Transverse colon (tissue), 4 donors: ENCODE data around the gene SP2. TPM values are rescaled to one million over a fixed set of nuclear protein-coding genes. Genes with fewer than 3 reads are reported as not detected.

Experiments used
- DNase-seq: peaks from one replicate; pipeline ENCODE4 v3.0.0-alpha.2; 2019
- H3K27ac ChIP-seq, 4 donors: fragments of 200-600 bp; sonication (generic); 2 replicates each; pipeline ENCODE4 v1.5.1; 2016 to 2018; ENCODE audit warnings: inconsistent platforms in 4 of 4
- H3K27me3 ChIP-seq: fragments of 200-600 bp; sonication (generic); 2 replicates; pipeline ENCODE4 v1.5.1; 2017; ENCODE audit warnings: inconsistent platforms
- H3K36me3 ChIP-seq, 4 donors: fragments of 200-600 bp; sonication (generic); 2 replicates each; pipeline ENCODE4 v1.5.1; 2017 to 2019; ENCODE audit warnings: inconsistent platforms in 4 of 4
- H3K4me1 ChIP-seq, 4 donors: fragments of 200-600 bp; sonication (generic); 2 replicates each; pipeline ENCODE4 v1.5.1; 2017 to 2020; ENCODE audit warnings: inconsistent platforms in 4 of 4
- H3K4me3 ChIP-seq, 4 donors: fragments of 200-600 bp; sonication (generic); 1 replicate in 1 of 4; 2 replicates in 3 of 4; pipeline versions ENCODE4 v1.5.1 to v1.6.1; 2017 to 2019; ENCODE audit warnings: inconsistent platforms in 4 of 4
- H3K9me3 ChIP-seq, 2 donors: fragments of 200-600 bp; sonication (generic); 2 replicates each; pipeline ENCODE4 v1.5.1; 2017 to 2019; ENCODE audit warnings: inconsistent platforms in 2 of 2
- EP300 ChIP-seq: sonication (generic); formaldehyde crosslinking; IDR thresholded peaks from one replicate; pipeline ENCODE4 v1.6.1; 2017; ENCODE audit warnings: antibody characterized with exemption, low read depth
- POLR2A ChIP-seq: fragments of 450-650 bp; IDR thresholded peaks from one replicate; pipeline ENCODE4 v1.6.1; 2016; ENCODE audit warnings: antibody characterized with exemption, mild to moderate bottlenecking, moderate library complexity
- POLR2AphosphoS5 ChIP-seq, 3 donors: sonication (generic); formaldehyde crosslinking; IDR thresholded peaks; one replicate each; pipeline ENCODE4 v1.6.1; 2016; ENCODE audit warnings: antibody characterized with exemption in 3 of 3
- WGBS, 2 donors: methylation state at CpG; one replicate each; pipeline ENCODE4 v1.1.5; 2018; ENCODE audit warnings: low coverage in 1 of 2; 5-methylcytosine and 5-hydroxymethylcytosine counted together
- in situ Hi-C, 4 donors: fragments of 200-750 bp; cut with MboI; loops; one replicate each; pipeline versions ENCODE4 v1.15.0 to v1.15.1; 2017; ENCODE audit warnings: low sequenced_read_pairs in 3 of 4, low pct_ligation_motif_present in 1 of 4, low pct_unique_long_range_greater_than_20kb in 1 of 4
- intact Hi-C: fragments of 100-400 bp; cut with DNase I; formaldehyde crosslinking; loops from one replicate; pipeline ENCODE4 v1.15.1; 2023; ENCODE audit warnings: low total_unique reads
- total RNA-seq, 4 donors: library from RNA; depleted of rRNA; stranded (reverse); fragments of >200 nt; gene quantifications; one replicate each; pipeline ENCODE4 v1.1.0, GENCODE V29; 2016
- TF ChIP-seq, protein P1 (sequence below), 5 experiments: fragments of 200-600 bp in 3 of 5; fragments of 450-650 bp in 2 of 5; sonication (generic) in 3 of 5; IDR thresholded peaks; 1 replicate in 2 of 5; 2 replicates in 3 of 5; pipeline ENCODE4 v1.5.1; 2016 to 2017; ENCODE audit warnings: antibody characterized with exemption in 5 of 5, inconsistent platforms in 3 of 5, mild to moderate bottlenecking in 2 of 5, moderate library complexity in 1 of 5

Gene SP2
- total RNA-seq, 4 donors from 2014 or later: 8.3 to 22.1 (median 17.4) TPM

GRCh38 chr17:47852113-47852949 is 43.7 kb upstream of the SP2 start:
- Histone ChIP-seq H3K36me3 (no peaks in the 10 kb centered on the region), H3K27ac (no peak overlapping the region), H3K4me3 (no peak overlapping the region), H3K4me1 (peaks cover 4 to 24% (median 14%) of the 10 kb centered on the region in 4 donors), H3K27me3 (peaks cover 92% of the 10 kb centered on the region), H3K9me3 (no peaks in the 10 kb centered on the region)
- DNase-seq: no peak
- in situ Hi-C loops (no loop called here), intact Hi-C loops (no loop called here)
- TF ChIP-seq EP300 (no peak), POLR2A (no peak), POLR2AphosphoS5 (IDR thresholded peaks at IDR 0.05) (no peak)
- TF ChIP-seq, protein P1, sequence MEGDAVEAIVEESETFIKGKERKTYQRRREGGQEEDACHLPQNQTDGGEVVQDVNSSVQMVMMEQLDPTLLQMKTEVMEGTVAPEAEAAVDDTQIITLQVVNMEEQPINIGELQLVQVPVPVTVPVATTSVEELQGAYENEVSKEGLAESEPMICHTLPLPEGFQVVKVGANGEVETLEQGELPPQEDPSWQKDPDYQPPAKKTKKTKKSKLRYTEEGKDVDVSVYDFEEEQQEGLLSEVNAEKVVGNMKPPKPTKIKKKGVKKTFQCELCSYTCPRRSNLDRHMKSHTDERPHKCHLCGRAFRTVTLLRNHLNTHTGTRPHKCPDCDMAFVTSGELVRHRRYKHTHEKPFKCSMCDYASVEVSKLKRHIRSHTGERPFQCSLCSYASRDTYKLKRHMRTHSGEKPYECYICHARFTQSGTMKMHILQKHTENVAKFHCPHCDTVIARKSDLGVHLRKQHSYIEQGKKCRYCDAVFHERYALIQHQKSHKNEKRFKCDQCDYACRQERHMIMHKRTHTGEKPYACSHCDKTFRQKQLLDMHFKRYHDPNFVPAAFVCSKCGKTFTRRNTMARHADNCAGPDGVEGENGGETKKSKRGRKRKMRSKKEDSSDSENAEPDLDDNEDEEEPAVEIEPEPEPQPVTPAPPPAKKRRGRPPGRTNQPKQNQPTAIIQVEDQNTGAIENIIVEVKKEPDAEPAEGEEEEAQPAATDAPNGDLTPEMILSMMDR (IDR thresholded peaks at IDR 0.05): no peak
- WGBS, 2 donors: 49 to 51% methylated on average over 22 to 32 of the region's 32 CpGs

DNA sequence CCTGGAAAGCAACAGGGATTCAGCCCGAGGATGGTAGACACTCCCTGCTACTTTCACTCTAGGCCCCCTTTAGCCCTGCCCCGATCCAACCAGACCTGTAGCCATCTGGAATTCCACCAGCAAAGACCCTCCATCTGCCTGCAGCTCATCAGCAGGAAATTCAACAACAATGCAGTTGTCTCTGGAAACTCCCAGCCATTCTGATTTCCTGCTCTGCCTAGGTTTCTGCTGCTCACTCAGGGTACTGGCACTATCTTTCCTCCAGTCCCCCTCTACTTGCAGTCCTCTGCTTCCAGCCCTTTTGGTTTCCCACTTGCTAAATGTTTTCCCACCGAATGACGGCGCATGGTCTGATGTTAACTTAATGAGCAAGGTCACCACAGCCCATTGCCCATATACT is 42.4 kb upstream of the SP2 start:
- no peak overlapping the region for H3K27ac ChIP-seq
- peaks cover 88% of the 10 kb centered on the region for H3K27me3 ChIP-seq
- TF ChIP-seq, protein P1 (IDR thresholded peaks at IDR 0.05): no peak
- TF ChIP-seq EP300: no peak
- TF ChIP-seq POLR2AphosphoS5 (IDR thresholded peaks at IDR 0.05): no peak
- TF ChIP-seq POLR2A: no peak
- H3K36me3 ChIP-seq: no peaks in the 10 kb centered on the region
- no peak for DNase-seq
- peaks cover 4 to 24% (median 14%) of the 10 kb centered on the region in 4 donors for H3K4me1 ChIP-seq
- intact Hi-C loops: no loop called here
- WGBS, 2 donors: 49 to 61% methylated on average over 5 of the region's 5 CpGs
- in situ Hi-C loops: no loop called here
- no peaks in the 10 kb centered on the region for H3K9me3 ChIP-seq
- no peak overlapping the region for H3K4me3 ChIP-seq

GRCh38 chr17:47855737-47856136 is 40.3 kb upstream of the SP2 start:
- intact Hi-C loops: no loop called here
- in situ Hi-C loops: no loop called here
- DNase-seq: no peak
- H3K27ac ChIP-seq: no peak overlapping the region
- TF ChIP-seq, protein P1 (IDR thresholded peaks at IDR 0.05): no peak
- TF ChIP-seq POLR2AphosphoS5 (IDR thresholded peaks at IDR 0.05) (no peak), EP300 (no peak), POLR2A (no peak)
- peaks cover 81% of the 10 kb centered on the region for H3K27me3 ChIP-seq
- no peak overlapping the region for H3K4me3 ChIP-seq
- WGBS, 2 donors: 36% methylated on average over 3 of the region's 3 CpGs; no CpG with 5 or more reads in 1 of the 2 donors
- no peaks in the 10 kb centered on the region for H3K9me3 ChIP-seq
- no peaks in the 10 kb centered on the region for H3K36me3 ChIP-seq
- H3K4me1 ChIP-seq: peaks cover 4 to 13% (median 10%) of the 10 kb centered on the region in 4 donors

- intact Hi-C loops: no loop called here
- Histone ChIP-seq H3K9me3 (no peaks in the 10 kb centered on the region), H3K4me1 (peaks cover 0 to 2% (median under 1%) of the 10 kb centered on the region in 4 donors), H3K4me3 (no peak overlapping the region), H3K36me3 (no peaks in the 10 kb centered on the region), H3K27me3 (peaks cover 70% of the 10 kb centered on the region), H3K27ac (no peak overlapping the region)
- TF ChIP-seq, protein P1 (IDR thresholded peaks at IDR 0.05): no peak
- TF ChIP-seq EP300 (no peak), POLR2AphosphoS5 (IDR thresholded peaks at IDR 0.05) (no peak), POLR2A (no peak)
- DNase-seq: no peak
- in situ Hi-C loops: no loop called here
Observed at GRCh38 chr17:47856830-47857229, 39.2 kb upstream of the SP2 start.
